ENCODE data around the gene AIFM3.

DNA sequence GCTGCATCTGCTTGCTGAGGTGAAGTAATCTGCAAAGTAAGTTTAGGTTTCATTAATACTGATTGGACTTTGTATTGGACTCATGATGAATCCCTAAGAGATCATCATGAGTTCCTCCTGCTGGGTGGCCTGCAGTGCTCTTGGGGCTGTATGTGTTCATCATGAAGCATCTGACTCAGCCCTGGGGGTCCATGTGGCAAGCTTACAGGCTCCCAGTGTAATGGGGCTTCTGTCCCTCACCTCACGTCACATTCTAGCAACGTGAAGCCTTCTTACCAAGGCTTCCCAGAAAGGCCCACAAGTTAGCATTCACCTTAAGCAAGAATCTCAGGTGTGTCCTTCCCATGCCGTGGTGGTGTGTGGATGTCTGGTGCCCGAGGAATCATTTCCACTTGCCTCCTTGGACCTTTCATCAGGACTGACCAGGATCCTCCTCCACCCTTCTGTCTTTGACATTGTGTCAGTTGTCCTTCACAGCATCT is 26.1 kb upstream of the AIFM3 start:
- TF ChIP-seq TAF1 (IDR thresholded peaks at IDR 0.05; ENCODE audit: low read depth) (no peak), CREB1 (IDR thresholded peaks at IDR 0.05; ENCODE audit: low read depth) (no peak), TEAD4 (IDR thresholded peaks at IDR 0.05) (no peak), RAD21 (IDR thresholded peaks at IDR 0.05; ENCODE audit: low read depth) (no peak), EP300 (IDR thresholded peaks at IDR 0.05; ENCODE audit: borderline replicate concordance) (no peak), EGR1 (IDR thresholded peaks at IDR 0.05) (no peak), CEBPB (IDR thresholded peaks at IDR 0.05) (no peak), YY1 (IDR thresholded peaks at IDR 0.05; ENCODE audit: low read depth) (no peak), FOXM1 (IDR thresholded peaks at IDR 0.05; ENCODE audit: borderline replicate concordance, low read depth) (no peak)
- TF ChIP-seq, protein P1, sequence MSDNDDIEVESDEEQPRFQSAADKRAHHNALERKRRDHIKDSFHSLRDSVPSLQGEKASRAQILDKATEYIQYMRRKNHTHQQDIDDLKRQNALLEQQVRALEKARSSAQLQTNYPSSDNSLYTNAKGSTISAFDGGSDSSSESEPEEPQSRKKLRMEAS (IDR thresholded peaks at IDR 0.05) = no peak
- TF ChIP-seq, protein P2, sequence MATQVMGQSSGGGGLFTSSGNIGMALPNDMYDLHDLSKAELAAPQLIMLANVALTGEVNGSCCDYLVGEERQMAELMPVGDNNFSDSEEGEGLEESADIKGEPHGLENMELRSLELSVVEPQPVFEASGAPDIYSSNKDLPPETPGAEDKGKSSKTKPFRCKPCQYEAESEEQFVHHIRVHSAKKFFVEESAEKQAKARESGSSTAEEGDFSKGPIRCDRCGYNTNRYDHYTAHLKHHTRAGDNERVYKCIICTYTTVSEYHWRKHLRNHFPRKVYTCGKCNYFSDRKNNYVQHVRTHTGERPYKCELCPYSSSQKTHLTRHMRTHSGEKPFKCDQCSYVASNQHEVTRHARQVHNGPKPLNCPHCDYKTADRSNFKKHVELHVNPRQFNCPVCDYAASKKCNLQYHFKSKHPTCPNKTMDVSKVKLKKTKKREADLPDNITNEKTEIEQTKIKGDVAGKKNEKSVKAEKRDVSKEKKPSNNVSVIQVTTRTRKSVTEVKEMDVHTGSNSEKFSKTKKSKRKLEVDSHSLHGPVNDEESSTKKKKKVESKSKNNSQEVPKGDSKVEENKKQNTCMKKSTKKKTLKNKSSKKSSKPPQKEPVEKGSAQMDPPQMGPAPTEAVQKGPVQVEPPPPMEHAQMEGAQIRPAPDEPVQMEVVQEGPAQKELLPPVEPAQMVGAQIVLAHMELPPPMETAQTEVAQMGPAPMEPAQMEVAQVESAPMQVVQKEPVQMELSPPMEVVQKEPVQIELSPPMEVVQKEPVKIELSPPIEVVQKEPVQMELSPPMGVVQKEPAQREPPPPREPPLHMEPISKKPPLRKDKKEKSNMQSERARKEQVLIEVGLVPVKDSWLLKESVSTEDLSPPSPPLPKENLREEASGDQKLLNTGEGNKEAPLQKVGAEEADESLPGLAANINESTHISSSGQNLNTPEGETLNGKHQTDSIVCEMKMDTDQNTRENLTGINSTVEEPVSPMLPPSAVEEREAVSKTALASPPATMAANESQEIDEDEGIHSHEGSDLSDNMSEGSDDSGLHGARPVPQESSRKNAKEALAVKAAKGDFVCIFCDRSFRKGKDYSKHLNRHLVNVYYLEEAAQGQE (IDR thresholded peaks at IDR 0.05; ENCODE audit: low read depth) = no peak
- TF ChIP-seq, protein P3, sequence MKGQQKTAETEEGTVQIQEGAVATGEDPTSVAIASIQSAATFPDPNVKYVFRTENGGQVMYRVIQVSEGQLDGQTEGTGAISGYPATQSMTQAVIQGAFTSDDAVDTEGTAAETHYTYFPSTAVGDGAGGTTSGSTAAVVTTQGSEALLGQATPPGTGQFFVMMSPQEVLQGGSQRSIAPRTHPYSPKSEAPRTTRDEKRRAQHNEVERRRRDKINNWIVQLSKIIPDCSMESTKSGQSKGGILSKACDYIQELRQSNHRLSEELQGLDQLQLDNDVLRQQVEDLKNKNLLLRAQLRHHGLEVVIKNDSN (IDR thresholded peaks at IDR 0.05) = no peak

Data from Ishikawa (cell line).